ENCODE measurements around the gene CDC25B.
"Not testable (repeated sequence)": the region's sequence is repeated elsewhere in the genome, so short reads cannot be mapped to it uniquely, and the experiment has no call there.

CDC25B gene

DNA sequence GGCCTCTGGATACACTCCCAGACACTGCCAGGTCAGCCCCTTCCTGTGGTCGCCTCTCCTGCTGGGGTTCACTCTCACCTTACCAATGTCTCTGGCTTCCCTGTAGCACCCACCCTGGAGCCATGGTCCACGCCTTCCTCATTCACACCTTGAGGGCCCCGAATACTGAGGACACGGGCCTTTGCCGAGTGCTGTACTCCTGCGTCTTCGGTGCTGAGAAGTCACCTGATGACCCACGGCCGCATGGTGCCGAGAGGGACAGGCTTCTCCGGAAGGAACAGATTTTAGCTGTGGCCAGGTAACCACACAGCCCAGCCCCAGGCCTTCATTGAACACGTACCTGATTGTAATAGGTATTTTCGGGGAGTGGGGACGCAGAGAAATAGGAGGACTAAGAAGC is 25.9 kb downstream of the CDC25B start:
- TF ChIP-seq TAF1 (IDR thresholded peaks at IDR 0.05; ENCODE audit: borderline replicate concordance, low read depth, low read length) (no peak), POLR2A (IDR thresholded peaks at IDR 0.05; ENCODE audit: low read depth, low read length) (no peak), POLR2AphosphoS5 (IDR thresholded peaks at IDR 0.05; ENCODE audit: low read depth, low read length) (no peak)
- no peak for FAIRE-seq
- DNase-seq (ENCODE audit: insufficient read length): no peak

DNA sequence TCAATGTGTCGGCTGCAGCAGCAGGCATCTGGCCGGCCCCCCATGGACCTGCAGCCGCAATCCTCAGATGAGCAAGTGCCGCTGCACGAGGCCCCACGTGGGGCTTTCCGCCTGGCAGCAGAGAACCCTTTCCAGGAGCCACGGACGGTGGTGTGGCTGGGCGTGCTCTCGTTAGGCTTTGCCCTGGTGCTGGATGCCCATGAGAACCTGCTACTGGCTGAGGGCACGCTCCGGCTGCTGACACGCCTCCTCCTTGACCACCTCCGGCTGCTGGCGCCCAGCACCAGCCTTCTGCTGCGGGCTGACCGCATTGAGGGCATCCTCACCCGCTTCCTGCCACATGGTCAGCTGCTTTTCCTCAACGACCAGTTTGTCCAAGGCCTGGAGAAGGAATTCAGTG is 27.8 kb downstream of the CDC25B start:
- DNase-seq (ENCODE audit: insufficient read length): no peak
- FAIRE-seq: no peak
- TF ChIP-seq TAF1 (IDR thresholded peaks at IDR 0.05; ENCODE audit: borderline replicate concordance, low read depth, low read length) (no peak), POLR2AphosphoS5 (IDR thresholded peaks at IDR 0.05; ENCODE audit: low read depth, low read length) (no peak), POLR2A (IDR thresholded peaks at IDR 0.05; ENCODE audit: low read depth, low read length) (no peak)

DNA sequence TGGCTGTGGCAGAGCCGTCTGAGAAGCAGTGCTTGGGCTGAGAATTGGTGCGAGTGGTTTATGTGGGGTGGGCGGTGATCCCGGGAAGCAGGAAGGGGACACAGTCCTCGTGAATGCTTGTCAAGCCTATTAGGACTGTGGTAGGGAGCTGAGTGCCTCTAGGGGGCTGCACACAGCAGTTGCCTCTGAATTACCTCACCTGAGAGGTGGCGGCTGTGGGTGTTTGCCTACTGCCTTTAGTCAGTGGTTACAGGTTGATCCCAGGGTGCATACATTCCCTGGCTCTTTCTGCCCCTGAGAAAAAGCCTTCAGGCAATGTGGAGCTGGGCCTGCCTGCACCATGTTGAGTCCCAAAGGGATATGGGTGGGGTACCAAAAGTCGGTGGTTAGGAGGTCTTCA is 29.4 kb downstream of the CDC25B start:
- no peak for TF ChIP-seq POLR2AphosphoS5 (IDR thresholded peaks at IDR 0.05; ENCODE audit: low read depth, low read length)
- no peak for TF ChIP-seq TAF1 (IDR thresholded peaks at IDR 0.05; ENCODE audit: borderline replicate concordance, low read depth, low read length)
- no peak for TF ChIP-seq POLR2A (IDR thresholded peaks at IDR 0.05; ENCODE audit: low read depth, low read length)
- no peak for FAIRE-seq

DNA sequence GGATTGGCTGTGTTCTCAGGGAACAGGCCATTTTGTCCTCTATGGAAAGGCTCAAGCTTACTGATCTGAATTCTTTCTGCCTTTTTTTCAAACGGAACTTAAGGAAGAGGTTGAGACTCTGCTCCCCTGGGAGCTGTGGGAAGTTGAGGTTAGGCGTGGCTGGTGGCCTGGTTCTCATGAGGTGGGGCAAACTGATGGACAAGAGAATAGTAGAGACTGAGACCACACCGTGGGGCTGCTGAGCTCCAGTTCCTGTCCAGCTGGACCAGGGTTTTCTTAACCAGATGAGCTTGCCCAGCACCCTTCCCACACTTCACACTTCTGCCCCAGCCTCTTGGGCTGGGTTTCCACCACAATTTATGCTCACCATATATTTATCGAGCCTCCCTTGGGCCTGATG is 30.3 kb downstream of the CDC25B start:
- no peak for DNase-seq (ENCODE audit: insufficient read length)
- FAIRE-seq: no peak
- TF ChIP-seq TAF1 (IDR thresholded peaks at IDR 0.05; ENCODE audit: borderline replicate concordance, low read depth, low read length): no peak

More for the DNA sequence above, 29.4 kb downstream of the CDC25B start:
- no peak for DNase-seq (ENCODE audit: insufficient read length)

DNA sequence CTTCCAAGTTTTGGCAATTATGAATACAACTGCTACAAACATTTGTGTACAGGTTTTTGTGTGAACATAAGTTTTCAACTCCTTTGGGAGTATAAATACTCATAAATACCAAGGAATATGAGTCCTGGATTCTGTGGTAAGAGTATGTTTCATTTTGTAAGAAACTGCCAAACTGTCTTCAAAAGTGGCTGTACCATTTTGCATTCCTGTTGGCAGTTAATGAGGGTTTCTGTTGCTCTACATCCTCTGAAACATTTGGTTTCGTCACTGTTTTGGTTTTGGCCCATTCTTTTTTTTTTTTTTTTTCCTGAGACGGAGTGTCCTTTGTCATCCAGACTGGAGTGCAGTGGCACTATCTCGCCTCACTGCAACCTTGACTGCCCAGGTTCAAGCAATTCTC is 32.7 kb downstream of the CDC25B start:
- FAIRE-seq (no peak), DNase-seq (ENCODE audit: insufficient read length) (no peak)
- TF ChIP-seq TAF1 (IDR thresholded peaks at IDR 0.05; ENCODE audit: borderline replicate concordance, low read depth, low read length) (no peak), POLR2AphosphoS5 (IDR thresholded peaks at IDR 0.05; ENCODE audit: low read depth, low read length) (no peak), POLR2A (IDR thresholded peaks at IDR 0.05; ENCODE audit: low read depth, low read length) (no peak)

DNA sequence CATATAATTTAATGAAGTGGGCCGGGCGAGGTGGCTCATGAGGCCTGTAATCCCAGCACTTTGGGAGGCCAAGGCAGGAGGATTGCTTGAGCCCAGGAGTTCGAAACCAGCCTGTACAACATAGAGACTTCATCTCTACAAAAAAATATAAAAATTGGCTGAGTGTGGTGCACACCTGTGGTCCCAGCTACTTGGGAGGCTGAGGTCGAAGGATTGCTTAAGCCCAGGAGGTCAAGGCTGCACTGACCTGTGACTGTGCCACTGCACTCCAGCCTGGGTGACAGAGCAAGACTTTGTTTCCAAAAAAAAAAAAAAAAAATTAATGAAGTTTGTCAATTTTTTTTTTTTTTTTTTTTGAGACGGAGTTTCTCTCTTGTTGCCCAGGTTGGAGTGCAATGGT is 33.8 kb downstream of the CDC25B start:
- not testable (repeated sequence) for DNase-seq (ENCODE audit: insufficient read length); FAIRE-seq

DNA sequence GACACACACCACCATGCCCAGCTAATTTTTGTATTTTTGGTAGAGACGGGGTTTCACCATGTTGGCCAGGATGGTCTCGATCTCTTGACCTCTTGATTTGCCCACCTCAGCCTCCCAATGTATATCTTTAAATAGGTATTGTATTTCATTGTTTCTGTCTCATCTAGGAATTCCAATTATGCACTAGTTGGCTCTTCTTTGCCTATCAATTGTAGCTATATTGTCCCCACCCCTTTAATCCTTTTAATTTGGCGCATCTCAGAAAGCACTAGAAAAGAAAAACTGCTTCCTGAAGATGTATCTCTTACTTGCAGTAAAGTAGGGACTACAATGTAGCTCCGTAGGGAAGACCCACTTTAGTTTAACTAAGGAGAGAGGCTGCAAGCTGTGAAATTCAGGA is 40.0 kb downstream of the CDC25B start:
- DNase-seq (ENCODE audit: insufficient read length) (no peak), FAIRE-seq (no peak)
- TF ChIP-seq TAF1 (IDR thresholded peaks at IDR 0.05; ENCODE audit: borderline replicate concordance, low read depth, low read length) (no peak), POLR2AphosphoS5 (IDR thresholded peaks at IDR 0.05; ENCODE audit: low read depth, low read length) (no peak), POLR2A (IDR thresholded peaks at IDR 0.05; ENCODE audit: low read depth, low read length) (no peak)

DNA sequence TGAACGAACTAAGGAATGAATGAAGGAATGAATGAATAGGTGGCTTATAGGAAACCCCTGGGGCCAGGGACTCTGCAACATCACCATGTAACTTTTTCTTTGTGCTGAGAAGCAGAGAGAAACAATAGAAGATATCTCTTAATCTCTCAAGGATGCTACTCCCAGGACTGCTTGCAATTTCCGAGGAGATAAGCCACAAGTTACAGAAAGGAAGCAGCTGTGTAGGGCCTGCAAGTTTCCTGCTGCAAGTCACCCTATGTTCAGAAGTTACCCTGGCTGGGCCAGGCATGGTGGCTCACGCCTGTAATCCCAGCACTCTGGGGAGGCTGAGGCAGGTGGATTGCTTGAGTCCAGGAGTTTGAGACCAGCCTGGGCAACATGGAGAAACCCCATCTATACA is 43.2 kb downstream of the CDC25B start:
- no peak for TF ChIP-seq TAF1 (IDR thresholded peaks at IDR 0.05; ENCODE audit: borderline replicate concordance, low read depth, low read length)
- no peak for TF ChIP-seq POLR2A (IDR thresholded peaks at IDR 0.05; ENCODE audit: low read depth, low read length)
- TF ChIP-seq POLR2AphosphoS5 (IDR thresholded peaks at IDR 0.05; ENCODE audit: low read depth, low read length): no peak
- no peak for DNase-seq (ENCODE audit: insufficient read length)
- no peak for FAIRE-seq

DNA sequence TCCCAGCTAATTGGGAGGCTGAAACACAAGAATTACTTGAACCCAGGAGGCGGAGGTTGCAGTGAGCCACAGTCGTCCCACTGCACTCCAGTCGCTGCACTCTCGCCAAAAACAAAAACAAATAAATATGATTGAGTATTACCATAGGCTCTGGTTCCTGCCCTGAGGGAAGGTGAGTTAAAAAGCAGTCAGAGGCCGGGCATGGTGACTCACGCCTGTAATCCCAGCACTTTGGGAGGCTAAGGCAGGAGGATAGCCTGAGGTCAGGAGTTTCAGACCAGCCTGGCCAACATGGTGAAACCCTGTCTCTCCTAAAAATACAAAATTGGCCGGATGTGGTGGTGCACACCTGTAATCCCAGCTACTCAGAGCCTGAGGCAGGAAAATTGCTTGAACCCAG is 44.1 kb downstream of the CDC25B start:
- DNase-seq (ENCODE audit: insufficient read length); FAIRE-seq: not testable (repeated sequence)

DNA sequence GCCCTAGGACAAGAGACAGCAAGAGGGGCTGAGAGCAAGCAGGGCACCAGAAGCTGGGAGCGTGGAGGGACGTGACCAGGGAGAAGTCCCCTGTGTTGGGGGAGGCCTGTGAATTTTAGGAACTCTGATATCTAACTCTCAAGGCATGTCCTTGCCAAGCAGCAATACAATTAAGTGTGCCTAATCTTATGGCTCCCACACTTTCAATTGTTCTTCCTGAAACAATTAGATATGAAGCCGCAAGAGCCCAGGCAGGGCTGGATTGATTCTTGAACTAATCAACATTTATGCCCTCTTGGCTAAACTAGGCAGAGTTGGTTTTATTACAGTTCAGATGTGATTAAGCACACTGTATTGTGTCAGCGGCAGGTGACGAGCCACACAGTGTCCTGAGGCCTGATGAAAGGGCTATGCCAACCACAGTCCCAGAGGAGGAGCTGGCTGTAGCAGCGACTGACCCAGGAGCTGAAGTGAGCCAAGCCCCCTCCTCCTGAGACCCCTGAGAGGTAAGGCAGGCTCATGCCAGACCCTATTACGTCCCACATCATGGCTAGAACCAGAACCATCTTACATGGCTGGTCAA is 46.3 kb downstream of the CDC25B start:
- no peak for TF ChIP-seq POLR2AphosphoS5 (IDR thresholded peaks at IDR 0.05; ENCODE audit: low read depth, low read length)
- TF ChIP-seq TAF1 (IDR thresholded peaks at IDR 0.05; ENCODE audit: borderline replicate concordance, low read depth, low read length): no peak
- TF ChIP-seq POLR2A (IDR thresholded peaks at IDR 0.05; ENCODE audit: low read depth, low read length): no peak
- DNase-seq (ENCODE audit: insufficient read length): no peak
- no peak for FAIRE-seq

DNA sequence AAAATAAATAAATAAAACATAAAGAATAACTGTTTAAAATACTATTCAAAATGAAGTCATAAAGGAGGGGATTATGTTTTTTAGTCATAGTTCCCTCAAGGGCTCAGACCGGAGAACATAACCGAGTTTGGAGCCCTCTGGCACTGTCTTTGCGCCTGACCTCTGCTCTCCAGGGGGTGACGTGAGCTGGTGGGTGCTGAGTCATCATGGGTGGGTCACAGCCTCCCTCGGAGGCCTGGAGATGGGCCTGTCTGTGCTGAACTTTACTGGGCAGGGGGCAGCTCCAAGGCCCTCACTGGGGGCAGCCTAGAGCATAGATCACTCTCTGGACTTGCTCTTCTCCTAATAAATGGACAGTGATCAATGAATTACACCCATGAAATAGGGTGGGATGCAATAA is 47.4 kb downstream of the CDC25B start:
- no peak for DNase-seq (ENCODE audit: insufficient read length)
- TF ChIP-seq POLR2AphosphoS5 (IDR thresholded peaks at IDR 0.05; ENCODE audit: low read depth, low read length): no peak
- no peak for TF ChIP-seq POLR2A (IDR thresholded peaks at IDR 0.05; ENCODE audit: low read depth, low read length)
- TF ChIP-seq TAF1 (IDR thresholded peaks at IDR 0.05; ENCODE audit: borderline replicate concordance, low read depth, low read length): no peak
- no peak for FAIRE-seq

DNA sequence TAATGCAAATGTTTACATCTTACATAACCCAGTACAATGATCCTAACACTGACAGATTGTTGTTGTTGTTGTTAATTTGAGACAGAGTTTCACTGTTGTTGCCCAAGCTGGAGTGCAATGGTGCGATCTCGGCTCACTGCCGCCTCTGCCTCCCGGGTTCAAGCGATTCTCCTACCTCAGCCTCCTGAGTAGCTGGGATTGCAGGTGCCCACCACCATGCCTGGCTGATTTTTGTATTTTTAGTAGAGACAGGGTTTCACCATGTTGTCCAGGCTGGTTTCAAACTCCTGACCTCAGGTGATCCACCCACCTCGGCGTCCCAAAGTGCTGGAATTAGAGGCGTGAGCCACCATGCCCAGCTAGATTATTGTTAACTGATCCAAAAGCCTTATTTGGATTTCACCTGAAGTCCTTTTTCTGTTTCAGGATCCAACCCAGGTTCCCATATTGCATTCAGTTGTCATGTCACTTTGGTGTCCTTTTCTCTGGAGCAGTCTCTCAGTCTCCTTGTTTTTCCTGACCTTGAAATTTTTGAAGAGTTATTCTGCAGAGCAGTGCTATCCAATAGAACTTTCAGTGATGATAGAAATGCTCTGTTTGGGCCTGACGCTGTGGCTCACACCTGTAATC is 48.0 kb downstream of the CDC25B start:
- not testable (repeated sequence) for DNase-seq (ENCODE audit: insufficient read length); FAIRE-seq

DNA sequence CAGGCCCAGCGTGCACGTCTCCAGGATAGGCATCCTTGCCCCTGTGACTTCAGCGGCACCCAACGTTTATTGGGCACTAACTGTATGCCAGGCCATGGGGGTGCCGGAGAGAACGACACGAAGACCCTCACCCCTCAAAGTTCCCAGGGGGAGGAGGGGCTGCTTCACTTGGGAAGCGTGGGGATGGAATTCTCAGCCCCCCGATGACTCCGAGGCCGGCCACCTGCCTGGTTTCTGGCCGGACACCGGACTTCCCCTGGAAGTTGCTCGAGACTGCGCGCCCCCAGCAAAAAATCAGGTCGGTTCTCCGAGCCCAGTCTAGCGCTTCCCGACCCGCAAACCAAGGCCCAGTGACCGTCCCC is 50.2 kb downstream of the CDC25B start:
- DNase-seq (ENCODE audit: insufficient read length): no peak
- no peak for FAIRE-seq
- TF ChIP-seq POLR2AphosphoS5 (IDR thresholded peaks at IDR 0.05; ENCODE audit: low read depth, low read length) (no peak; the same call in 1 of the 2 replicates), TAF1 (IDR thresholded peaks at IDR 0.05; ENCODE audit: borderline replicate concordance, low read depth, low read length) (no peak), POLR2A (IDR thresholded peaks at IDR 0.05; ENCODE audit: low read depth, low read length) (no peak)
